GM23338 (cell line): ENCODE results near the gene CENPP. TPM values are rescaled to one million over a fixed set of nuclear protein-coding genes. Genes with fewer than 3 reads are reported as not detected.

Experiments
- ATAC-seq: fragments of 200-7000 bp; cut with Tn5 transposase; 3 replicates; pipeline ENCODE4 v1.9.1; 2020
- DNase-seq: peaks from one replicate; pipeline ENCODE4 v3.0.0-alpha.2; 2015; ENCODE audit warnings: low spot score
- H2AFZ ChIP-seq: fragments of 200-600 bp; sonication (generic); 2 replicates; pipeline ENCODE4 v1.8.0; 2016; ENCODE audit warnings: antibody characterized with exemption, mild to moderate bottlenecking, moderate library complexity
- H3F3A ChIP-seq: fragments of 200-600 bp; sonication (generic); replicated peaks from 2 replicates; pipeline ENCODE4 v1.8.0; 2017; ENCODE audit warnings: antibody characterized with exemption, mixed run types, low read depth
- H3K27ac ChIP-seq: fragments of 200-600 bp; sonication (generic); 2 replicates; pipeline ENCODE4 v1.6.1; 2016; ENCODE audit warnings: low read depth
- H3K27me3 ChIP-seq: fragments of 200-600 bp; sonication (generic); 2 replicates; pipeline ENCODE4 v1.8.0; 2016; ENCODE audit warnings: mild to moderate bottlenecking, mixed run types, moderate library complexity; ENCODE audit not compliant: insufficient read depth
- H3K36me3 ChIP-seq: fragments of 200-600 bp; sonication (generic); 2 replicates; pipeline ENCODE4 v1.8.0; 2016; ENCODE audit warnings: mild to moderate bottlenecking; ENCODE audit not compliant: insufficient read depth
- H3K4me1 ChIP-seq: fragments of 200-600 bp; sonication (generic); 2 replicates; pipeline ENCODE4 v1.8.0; 2016; ENCODE audit warnings: mild to moderate bottlenecking, moderate library complexity; ENCODE audit not compliant: insufficient read depth
- H3K4me2 ChIP-seq: fragments of 200-600 bp; sonication (generic); 2 replicates; pipeline ENCODE4 v1.7.1; 2017; ENCODE audit warnings: mixed run types
- H3K4me3 ChIP-seq: fragments of 200-600 bp; sonication (generic); 2 replicates; pipeline ENCODE4 v1.6.1; 2016; ENCODE audit warnings: mixed run types
- H3K79me2 ChIP-seq: fragments of 200-600 bp; sonication (generic); replicated peaks from 2 replicates; pipeline ENCODE4 v1.8.0; 2017; ENCODE audit warnings: mild to moderate bottlenecking; ENCODE audit not compliant: insufficient read depth
- H3K9me2 ChIP-seq: fragments of 200-600 bp; sonication (generic); 2 replicates; pipeline ENCODE4 v1.8.0; 2017; ENCODE audit not compliant: insufficient read depth
- H4K20me1 ChIP-seq: fragments of 200-600 bp; sonication (generic); replicated peaks from 2 replicates; pipeline ENCODE4 v1.8.0; 2017; ENCODE audit warnings: mild to moderate bottlenecking; ENCODE audit not compliant: insufficient read depth
- H3K27ac Mint-ChIP-seq: 2 replicates; pipeline ENCODE4 v1.8.0; 2020; ENCODE audit warnings: inconsistent platforms, mild to moderate bottlenecking, moderate library complexity, mixed read lengths
- H3K27me3 Mint-ChIP-seq: 3 replicates; pipeline ENCODE4 v1.8.0; 2022; ENCODE audit warnings: low read depth, mild to moderate bottlenecking, moderate library complexity, mixed read lengths, inconsistent platforms; ENCODE audit not compliant: insufficient read depth, poor library complexity
- H3K36me3 Mint-ChIP-seq: 3 replicates; pipeline ENCODE4 v1.8.0; 2021; ENCODE audit warnings: low read depth, mild to moderate bottlenecking, inconsistent platforms, moderate library complexity, mixed read lengths
- H3K4me1 Mint-ChIP-seq: 3 replicates; pipeline ENCODE4 v1.8.0; 2020; ENCODE audit warnings: mild to moderate bottlenecking, inconsistent platforms, mixed read lengths
- H3K4me3 Mint-ChIP-seq: 3 replicates; pipeline ENCODE4 v1.8.0; 2021; ENCODE audit warnings: moderate library complexity, mild to moderate bottlenecking, inconsistent platforms, mixed read lengths
- H3K9me3 Mint-ChIP-seq: 3 replicates; pipeline ENCODE4 v1.8.0; 2020; ENCODE audit warnings: moderate library complexity, mild to moderate bottlenecking, inconsistent platforms, mixed read lengths
- CREB1 ChIP-seq: fragments of 250-450 bp; sonication (Bioruptor Pico); IDR thresholded peaks from 2 replicates; pipeline ENCODE4 v1.5.0; 2020; ENCODE audit warnings: low read depth, mild to moderate bottlenecking, moderate library complexity
- CTCF ChIP-seq, 2 experiments: fragments of 200-600 bp in 1 of 2; sonication (generic) in 1 of 2; conservative IDR thresholded peaks; 2 replicates each; pipeline versions ENCODE4 v1.5.1 to v1.6.1; 2016 to 2017; ENCODE audit warnings: antibody characterized with exemption in 2 of 2, low read depth in 2 of 2, mild to moderate bottlenecking in 2 of 2, moderate library complexity in 1 of 2
- ETS1 ChIP-seq: IDR thresholded peaks from 2 replicates; pipeline ENCODE4 v1.6.1; 2016; ENCODE audit warnings: antibody characterized with exemption
- EZH2 ChIP-seq: fragments of 200-600 bp; sonication (generic); IDR thresholded peaks from one replicate; pipeline ENCODE4 v1.8.0; 2017; ENCODE audit warnings: antibody characterized with exemption, mild to moderate bottlenecking, low read depth; ENCODE audit not compliant: unreplicated experiment
- NANOG ChIP-seq: IDR thresholded peaks from 2 replicates; pipeline ENCODE4 v1.6.1; 2016; ENCODE audit warnings: antibody characterized with exemption, borderline replicate concordance
- POLR2AphosphoS5 ChIP-seq: IDR thresholded peaks from 2 replicates; pipeline ENCODE4 v1.6.1; 2016; ENCODE audit warnings: antibody characterized with exemption, low read depth
- STAT1 ChIP-seq: IDR thresholded peaks from one replicate; pipeline ENCODE4 v1.6.1; 2016; ENCODE audit warnings: antibody characterized with exemption; ENCODE audit not compliant: unreplicated experiment
- ZNF114 ChIP-seq: fragments of 250-450 bp; sonication (Bioruptor Pico); IDR thresholded peaks from 2 replicates; pipeline ENCODE4 v1.5.0; 2020; ENCODE audit warnings: mild to moderate bottlenecking, moderate library complexity
- ZNF331 ChIP-seq: fragments of 250-450 bp; sonication (Bioruptor Pico); IDR thresholded peaks from 2 replicates; pipeline ENCODE4 v1.5.0; 2020; ENCODE audit warnings: low read depth, mild to moderate bottlenecking, moderate library complexity
- ZNF462 ChIP-seq: fragments of 250-450 bp; sonication (Bioruptor Pico); IDR thresholded peaks from 2 replicates; pipeline ENCODE4 v1.5.0; 2020; ENCODE audit warnings: mild to moderate bottlenecking, moderate library complexity
- polyA plus RNA-seq: library from polyadenylated mRNA; unstranded; fragments of >200 nt; fragmentation: Nextera tagmentation; extraction: Ambion mirVana; gene quantifications from 2 replicates; pipeline ENCODE4 v1.2.1, GENCODE V29; 2016
- total RNA-seq: library from RNA; depleted of rRNA; stranded (reverse); fragments of >200 nt; shearing (Covaris generic); gene quantifications from 2 replicates; pipeline ENCODE4 v1.2.3, GENCODE V29; 2014

Gene CENPP
- total and polyA plus RNA-seq, 2 experiments from 2014 or later: 11.0 to 12.6 TPM

GRCh38 chr9:92545002-92545510 is 219.3 kb downstream of the CENPP start:
- ATAC-seq: no peak
- Histone ChIP-seq H3K79me2 (no peaks in the 10 kb centered on the region), H3K4me3 (no peak overlapping the region), H3F3A (no peaks in the 10 kb centered on the region), H2AFZ (no peak overlapping the region), H3K27ac (no peak overlapping the region), H3K9me2 (no peaks in the 10 kb centered on the region), H3K4me2 (no peak overlapping the region), H3K27me3 (no peaks in the 10 kb centered on the region), H3K4me1 (no peaks in the 10 kb centered on the region), H3K36me3 (no peaks in the 10 kb centered on the region), H4K20me1 (no peaks in the 10 kb centered on the region)
- Mint-ChIP-seq H3K27ac (no peak overlapping the region), H3K9me3 (no peaks in the 10 kb centered on the region), H3K4me3 (no peak overlapping the region), H3K4me1 (0 out of 3 replicates have a peak, but pooled peaks cover under 1% of the 10 kb centered on the region), H3K27me3 (peaks cover 3% of the 10 kb centered on the region), H3K36me3 (0 out of 3 replicates have a peak, but pooled peaks cover 2% of the 10 kb centered on the region)
- DNase-seq: no peak
- TF ChIP-seq POLR2AphosphoS5 (no peak), NANOG (no peak), ETS1 (no peak), ZNF462 (CRISPR knock-in tag) (no peak), EZH2 (no peak), ZNF331 (CRISPR knock-in tag) (no peak), CTCF (conservative IDR thresholded peaks at IDR 0.05; ENCODE audit: low read depth in 2 of 2) (no peak), ZNF114 (no peak), STAT1 (no peak), CREB1 (CRISPR knock-in tag) (no peak)
